Posterior cingulate gyrus (tissue), 11 donors: Measurements from ENCODE around the gene CYP21A2.

Experiments used
- DNase-seq, 10 donors: peaks; one replicate each; pipeline versions ENCODE4 v3.0.0 to v3.0.0-alpha.2; 2020 to 2021; ENCODE audit warnings: mixed read lengths in 3 of 10
- intact Hi-C: fragments of 100-400 bp; cut with DNase I; formaldehyde crosslinking; loops from one replicate; pipeline ENCODE4 v1.15.1; 2023

Gene CYP21A2

DNA sequence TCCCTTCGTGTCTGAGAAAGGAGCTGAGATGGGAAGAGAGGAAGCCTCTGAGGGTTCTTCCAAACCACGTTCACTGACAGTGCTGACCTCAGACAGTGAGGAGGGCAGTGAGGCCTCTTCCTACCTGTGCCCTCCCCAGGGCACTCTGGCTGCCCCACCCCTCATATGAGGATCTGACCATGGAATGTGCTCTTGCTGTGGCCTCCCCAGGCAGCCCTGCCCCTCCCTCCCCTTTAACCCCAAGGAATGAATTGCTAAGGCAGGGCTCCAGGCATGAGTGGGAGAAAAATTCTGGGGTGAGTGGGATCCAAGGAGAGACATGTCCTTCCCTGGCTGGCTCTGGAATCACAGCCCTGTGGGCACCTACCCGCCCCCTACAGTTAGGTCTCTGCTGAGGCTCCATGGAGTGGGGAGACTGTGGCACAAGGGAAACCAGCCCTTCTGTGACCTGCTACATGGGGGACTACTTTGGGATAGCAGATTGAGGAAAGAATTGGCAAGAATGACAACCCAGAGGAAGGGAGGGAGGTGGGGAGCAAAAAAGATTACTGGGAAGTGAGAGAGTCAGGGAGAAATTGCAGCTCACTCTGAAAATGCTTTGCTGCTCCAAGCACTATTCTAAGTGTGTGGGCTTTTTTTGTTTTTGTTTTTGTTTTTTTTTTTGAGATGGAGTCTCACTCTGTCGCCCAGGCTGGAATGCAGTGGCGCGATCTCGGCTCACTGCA is 41.5 kb downstream of the CYP21A2 start:
- DNase-seq, result peak in 1 of 10 donors; percentile 0
- intact Hi-C loops, result no loop called here

DNA sequence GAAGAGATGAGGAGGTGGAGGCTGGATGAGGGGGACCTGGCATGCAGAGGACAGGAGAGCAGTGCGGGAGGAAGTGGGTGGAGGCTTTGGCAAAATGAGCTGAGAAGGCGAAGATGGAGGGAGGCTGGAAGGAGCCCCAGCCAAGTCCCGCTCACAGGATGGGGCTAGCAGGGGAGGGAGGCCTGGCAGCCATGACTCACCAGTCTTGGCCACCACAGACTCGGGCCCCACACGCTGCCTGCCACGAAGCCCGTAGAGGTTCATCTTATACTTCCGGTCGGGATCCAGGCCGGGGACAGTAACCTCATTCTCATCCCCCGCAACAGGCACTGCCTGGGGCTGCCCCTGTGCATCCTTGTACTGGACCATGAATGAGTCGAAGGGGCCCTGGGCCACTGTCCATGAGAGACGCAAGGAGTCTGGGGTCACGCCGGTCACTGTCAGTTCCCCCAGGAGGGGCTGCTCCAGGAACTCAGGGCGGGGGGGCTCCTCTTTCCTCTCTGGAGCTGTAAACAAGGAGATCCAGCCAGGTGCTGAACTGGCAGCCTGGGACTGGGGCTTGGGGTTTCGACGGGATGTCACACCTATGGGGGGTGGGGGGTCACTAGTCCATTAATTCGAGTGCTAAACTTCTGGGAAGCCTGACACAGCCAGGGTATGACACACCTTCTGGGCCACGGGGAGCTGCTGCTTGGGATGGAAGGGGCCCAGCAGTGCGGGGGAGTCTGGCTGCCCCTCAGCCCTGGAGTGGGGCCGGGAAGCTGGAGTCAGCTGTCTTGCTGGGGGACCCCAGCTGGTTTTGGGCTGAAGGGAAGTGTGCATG is 43.2 kb downstream of the CYP21A2 start:
- peak in 8 of 10 donors; percentile 25 to 90 (median 58) for DNase-seq
- intact Hi-C loops, result no loop called here

DNA sequence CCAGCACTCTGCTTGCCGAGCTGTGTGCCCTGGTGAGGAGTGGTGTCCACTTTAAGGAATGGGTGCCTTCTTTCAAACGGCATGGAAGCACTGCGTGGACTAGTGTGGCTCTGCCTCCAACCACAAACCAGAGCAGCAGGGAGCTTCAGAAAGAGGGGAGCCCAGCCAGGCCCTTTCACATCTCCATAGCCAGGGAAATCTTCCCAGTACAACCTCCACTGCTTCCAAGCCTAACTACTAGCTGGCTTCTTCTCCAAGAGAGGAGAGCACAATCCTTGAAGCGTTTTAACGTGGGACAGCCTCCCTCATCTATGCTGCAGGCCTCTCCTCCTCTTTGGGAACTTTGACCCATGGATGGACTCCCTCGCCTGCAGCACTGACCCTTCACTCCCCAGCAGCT is 44.3 kb downstream of the CYP21A2 start:
- intact Hi-C loops, result no loop called here
- DNase-seq, result peak in 2 of 10 donors; percentile 12 to 52

DNA sequence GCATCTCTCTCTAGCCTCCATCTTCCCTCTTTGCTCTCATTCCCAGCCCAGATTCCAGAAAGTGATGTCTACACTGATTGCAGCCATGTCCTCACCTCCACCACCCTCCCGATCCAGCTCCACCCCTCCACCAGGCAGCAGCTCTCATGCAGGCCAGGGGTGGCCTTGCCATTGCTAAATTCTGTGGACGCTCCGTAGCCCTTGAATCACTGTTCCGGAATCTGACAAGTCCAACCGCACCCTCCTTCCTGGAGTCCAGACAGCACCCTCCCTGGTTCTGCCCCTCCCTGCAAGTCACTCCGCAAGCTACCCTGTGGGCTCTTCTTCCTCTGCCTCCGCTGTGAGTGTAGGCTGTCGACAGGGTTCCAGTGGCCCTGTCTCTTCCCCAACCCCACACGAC is 44.7 kb downstream of the CYP21A2 start:
- DNase-seq, result peak in 1 of 10 donors; percentile 18
- intact Hi-C loops, result no loop called here

DNA sequence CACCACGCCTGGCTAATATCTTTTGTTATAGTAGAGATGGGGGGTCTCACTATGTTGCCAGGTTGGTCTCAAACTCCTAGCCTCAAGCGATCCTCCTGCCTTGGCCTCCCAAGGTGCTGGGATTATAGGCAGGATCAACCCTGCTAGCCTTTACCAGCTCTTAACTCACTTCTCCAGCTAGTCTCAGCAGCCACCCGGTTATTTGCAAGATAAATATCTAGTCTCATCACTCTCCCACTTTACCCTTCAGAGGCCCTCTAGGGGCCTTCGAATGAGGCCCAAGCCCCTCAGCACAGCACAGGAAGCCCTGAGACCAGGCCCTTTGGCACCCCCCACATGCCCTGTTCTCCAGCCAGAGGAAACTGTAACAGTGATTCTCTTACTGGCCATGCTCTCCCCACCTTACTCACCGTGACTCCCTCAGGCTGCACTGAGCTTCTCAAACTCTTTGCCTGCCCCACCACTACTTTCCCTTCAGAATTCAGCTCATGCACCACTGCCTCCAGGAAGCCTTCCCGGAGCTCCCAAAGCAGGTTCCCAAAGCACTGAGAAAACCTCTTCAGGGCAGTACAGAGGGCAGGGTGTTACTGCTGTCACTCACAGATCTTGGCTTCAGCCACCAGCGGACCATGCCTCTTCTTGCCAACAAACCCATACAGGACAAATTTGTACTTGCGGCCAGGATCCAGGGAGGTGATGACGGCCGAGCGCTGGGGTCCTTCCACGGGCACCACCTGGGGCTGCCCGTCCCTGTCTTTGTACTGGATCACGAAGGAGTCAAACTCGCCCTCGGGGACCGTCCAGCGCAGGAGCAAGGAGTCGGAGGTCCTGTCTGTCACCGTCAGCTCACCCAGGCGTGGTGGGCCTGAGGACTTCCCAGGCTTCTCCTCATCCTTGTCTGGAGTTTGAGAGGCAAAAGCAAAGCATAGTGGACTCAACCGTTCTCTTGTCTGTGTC is 45.9 kb downstream of the CYP21A2 start:
- intact Hi-C loops, result no loop called here
- DNase-seq, result peak in 1 of 10 donors; percentile 72

DNA sequence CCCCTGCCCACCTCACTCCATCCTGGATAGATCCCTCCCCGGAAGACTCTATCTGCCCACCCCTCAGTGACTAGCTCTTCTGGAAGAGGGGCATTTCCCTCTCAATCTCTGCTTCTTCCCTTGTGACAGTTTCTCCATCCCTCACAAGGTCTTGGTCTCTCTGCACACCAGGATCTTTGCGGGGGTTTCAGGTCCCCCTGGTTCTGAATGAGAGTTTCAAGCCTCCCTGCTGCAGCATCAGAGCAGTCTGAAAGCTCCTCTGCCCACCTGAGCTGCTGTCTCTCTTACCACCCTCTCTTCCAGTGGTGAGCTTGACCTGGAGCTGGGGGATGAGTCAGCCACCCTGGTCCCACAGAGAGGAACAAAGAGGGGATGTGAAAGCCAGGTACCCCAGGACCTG is 46.6 kb downstream of the CYP21A2 start:
- DNase-seq, result peak in 1 of 10 donors; percentile 2
- intact Hi-C loops, result no loop called here

DNA sequence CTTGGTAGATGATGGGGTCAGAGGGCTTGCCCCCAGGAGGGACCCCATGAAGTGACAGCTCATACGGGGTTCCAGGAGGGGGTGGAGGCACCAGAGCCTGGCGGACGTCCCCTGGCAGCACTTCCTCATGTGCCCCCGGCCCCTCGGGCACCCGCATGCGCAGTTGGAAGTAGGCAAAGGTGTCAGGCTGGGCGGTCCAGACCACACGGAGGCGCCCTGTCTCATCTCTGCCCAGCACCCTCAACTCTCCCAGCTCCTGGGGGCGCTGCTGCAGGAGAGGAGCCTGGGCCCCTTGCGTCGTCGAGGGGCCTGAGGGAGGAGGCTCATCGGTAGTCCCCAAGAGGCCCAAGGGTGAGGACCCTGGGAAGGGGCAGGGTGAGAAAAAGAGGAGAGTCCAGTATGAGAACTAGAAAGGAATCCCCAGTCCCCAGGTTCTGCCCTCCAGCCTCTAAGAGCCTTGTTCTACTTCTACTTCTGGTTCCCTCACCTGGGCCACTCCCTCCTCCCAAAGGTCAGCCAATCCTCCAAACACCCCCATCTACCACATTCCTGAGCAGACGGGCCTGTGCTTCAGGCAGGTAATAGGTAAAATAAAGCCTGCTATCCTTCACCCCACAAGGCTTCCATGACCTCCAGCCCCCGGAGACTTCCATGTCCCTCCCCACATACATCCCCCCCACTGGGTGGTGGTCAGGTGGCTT is 47.7 kb downstream of the CYP21A2 start:
- intact Hi-C loops, result no loop called here
- DNase-seq, result peak in 1 of 10 donors; percentile 35

DNA sequence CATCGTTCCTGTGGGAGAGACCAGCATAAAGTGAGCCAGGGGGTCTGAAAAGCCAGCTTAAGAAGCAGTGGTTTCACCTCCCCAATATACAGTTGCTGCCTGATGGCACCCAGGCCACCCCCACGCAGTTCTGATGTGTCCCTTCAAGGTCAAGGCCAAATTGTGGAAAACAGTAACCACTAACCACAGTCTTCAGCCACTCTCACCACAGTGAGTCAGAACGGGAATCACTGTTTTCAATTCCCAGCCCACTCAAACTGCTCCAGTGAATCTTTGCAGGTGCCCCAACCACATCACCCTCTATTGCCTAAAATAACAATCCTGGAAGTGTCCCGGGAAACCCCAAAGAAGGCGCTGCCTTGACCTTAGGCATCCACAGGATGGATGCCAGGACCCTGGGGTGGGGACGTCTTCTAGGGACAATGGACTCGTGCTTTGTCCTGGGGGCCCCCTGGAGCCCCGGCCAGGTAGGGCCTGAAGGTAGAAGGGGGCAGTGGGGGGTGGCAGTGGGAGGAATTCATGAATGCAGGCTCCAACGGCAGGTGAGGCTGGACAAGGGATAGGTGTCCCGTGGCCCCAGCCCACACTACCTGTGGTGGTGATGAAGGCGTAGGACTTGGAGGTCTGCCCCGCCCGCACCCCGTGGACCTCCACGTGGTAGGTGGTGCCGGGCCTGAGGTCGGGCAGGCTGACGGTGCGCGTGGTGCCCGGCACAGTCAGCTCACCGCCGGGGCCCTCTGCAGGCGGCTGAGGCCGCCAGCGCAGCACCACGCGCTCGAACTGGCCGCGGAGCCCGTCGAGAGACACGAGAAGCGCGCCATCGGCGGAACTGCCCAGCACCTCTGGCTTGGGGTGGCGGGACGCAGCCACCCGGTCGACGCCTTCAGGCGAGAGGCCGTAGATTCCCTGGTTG is 48.7 kb downstream of the CYP21A2 start:
- intact Hi-C loops, result no loop called here
- peak in 1 of 10 donors; percentile 67 for DNase-seq

DNA sequence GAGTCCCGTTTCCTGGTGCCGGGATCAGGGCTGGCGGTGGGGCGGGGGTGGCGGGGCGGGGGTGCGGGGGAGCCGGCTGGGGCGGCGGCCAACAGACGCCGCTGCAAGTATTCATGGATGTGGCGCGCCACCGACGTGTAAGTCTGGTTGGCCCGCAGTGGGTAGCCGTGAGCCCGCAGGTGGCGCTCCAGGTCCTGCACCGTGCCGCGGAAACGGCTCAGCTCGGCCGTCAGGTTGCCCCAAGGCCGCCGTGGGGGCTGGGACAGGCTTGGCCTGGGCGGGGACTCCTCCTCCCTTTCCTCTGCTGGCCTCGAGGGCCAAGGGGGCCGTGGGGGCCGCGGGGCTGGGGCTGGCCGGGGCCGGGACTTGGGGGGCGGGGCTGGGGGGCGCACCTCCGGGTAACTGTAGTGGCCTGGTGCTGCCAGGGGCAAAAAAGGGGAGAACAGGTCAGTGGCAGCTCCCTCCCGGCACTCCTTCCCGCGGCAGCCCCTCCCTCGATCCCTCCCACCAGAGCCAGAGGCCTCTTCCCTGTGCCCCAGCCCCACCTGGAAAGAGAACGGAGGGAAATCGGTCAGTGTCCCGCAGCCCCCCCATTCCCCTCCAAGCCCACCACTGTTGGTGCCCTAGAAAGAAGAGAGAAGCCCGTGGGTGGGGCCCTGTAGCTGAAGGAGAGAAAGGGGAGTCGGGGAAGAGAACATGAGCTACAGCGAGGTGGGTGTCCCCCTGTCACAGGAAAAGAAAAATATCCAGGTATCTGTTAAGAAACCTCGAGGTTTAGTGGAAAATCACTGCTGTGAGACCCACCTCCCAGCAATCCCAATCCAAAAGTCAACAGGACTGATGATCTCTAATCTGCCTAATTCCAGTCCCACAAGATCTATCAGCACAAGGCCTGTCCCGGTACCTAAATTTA is 49.6 kb downstream of the CYP21A2 start:
- intact Hi-C loops, result no loop called here
- DNase-seq, result peak in 5 of 10 donors; percentile 25 to 91 (median 45)

DNA sequence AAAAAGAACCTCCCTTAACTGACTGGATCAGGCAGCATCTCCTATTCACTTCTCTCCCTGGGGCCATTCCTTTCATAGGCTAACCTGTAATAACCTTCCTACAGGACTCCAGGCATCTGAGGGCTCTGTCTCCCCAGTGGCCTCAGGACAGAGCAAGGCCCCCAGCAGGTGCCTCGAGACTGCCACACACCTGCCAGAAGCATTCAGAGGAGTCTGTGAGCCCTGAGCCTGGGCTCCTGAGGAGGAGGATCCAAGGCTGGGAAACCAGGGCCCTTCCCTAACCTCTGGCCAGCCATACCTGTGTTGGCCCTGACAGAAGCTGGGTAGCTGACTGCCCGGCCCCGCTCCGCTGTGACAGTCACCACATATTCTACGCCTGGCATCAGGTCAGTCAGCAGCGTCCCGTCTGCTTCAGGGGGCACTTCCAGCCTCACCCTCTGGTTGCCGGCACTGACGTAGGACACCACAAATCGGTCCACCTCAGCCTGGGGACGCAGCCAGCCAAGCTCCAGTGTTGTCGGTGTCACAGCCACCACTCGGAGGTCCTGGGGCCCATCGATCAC is 50.4 kb downstream of the CYP21A2 start:
- intact Hi-C loops, result no loop called here
- DNase-seq, result peak in 2 of 10 donors; percentile 19 to 31

DNA sequence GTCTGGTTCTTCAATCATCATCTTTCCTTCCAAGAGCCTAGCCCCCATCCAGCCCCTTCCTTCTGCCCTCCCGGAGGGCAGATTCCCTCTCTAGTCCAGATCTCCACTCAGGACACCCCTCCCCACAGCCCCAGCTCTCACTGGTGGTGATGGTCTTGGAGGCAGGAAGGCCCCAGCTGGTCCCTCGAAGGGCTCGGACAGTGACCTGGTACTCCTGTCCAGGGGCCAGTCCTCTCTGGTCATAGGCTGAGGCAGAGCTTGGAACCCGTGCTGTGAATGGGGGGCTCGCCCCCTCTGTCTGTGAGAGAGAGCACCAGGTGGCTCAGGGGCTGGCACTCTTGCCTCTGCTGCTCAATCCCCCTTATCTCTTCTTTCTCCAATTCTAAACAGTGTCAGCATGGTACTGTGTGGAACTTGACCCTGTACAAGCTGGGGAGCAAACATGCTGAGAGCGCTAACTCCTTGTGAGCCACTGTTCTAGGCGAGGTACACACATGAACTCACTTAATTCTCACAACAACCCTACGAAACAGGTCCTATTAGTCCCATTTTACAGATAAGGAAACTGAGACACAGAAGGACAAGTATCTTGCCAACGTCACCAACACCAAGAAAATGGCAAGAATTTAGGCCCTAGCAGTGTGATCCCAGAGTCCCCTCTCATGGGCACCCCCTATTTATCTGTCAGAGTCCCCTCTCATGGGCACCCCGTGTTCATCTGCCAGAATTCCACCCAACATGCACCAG is 51.0 kb downstream of the CYP21A2 start:
- DNase-seq, result peak in 1 of 10 donors; percentile 2
- intact Hi-C loops, result no loop called here
